Thoracic aorta (tissue), 2 donors: ENCODE results near the gene TDRD7. TPM values are rescaled to one million over a fixed set of nuclear protein-coding genes. Genes with fewer than 3 reads are reported as not detected.

Experiments
- ATAC-seq: fragments of 150-250 bp; one replicate; pipeline ENCODE4 v1.8.0; 2017; ENCODE audit warnings: low read depth; ENCODE audit not compliant: insufficient number of reproducible peaks, low FRiP score
- DNase-seq: peaks from one replicate; pipeline ENCODE4 v3.0.0-alpha.2; 2020; ENCODE audit warnings: low spot score
- H3K27ac ChIP-seq, 2 donors: fragments of 200-600 bp; sonication (generic); 1 replicate in 1 of 2; 2 replicates in 1 of 2; pipeline ENCODE4 v1.5.1; 2016; ENCODE audit warnings: mild to moderate bottlenecking in 2 of 2, moderate library complexity in 2 of 2
- H3K27me3 ChIP-seq: fragments of 200-600 bp; sonication (generic); replicated peaks from 2 replicates; pipeline ENCODE4 v1.6.0; 2016; ENCODE audit warnings: mild to moderate bottlenecking; ENCODE audit not compliant: insufficient read depth
- H3K36me3 ChIP-seq: fragments of 200-600 bp; sonication (generic); one replicate; pipeline ENCODE4 v1.5.1; 2016
- H3K4me1 ChIP-seq, 2 donors: fragments of 200-600 bp; sonication (generic); 1 replicate in 1 of 2; 2 replicates in 1 of 2; pipeline versions ENCODE4 v1.5.1 to v1.6.0; 2016; ENCODE audit warnings: low read depth in 2 of 2, mild to moderate bottlenecking in 1 of 2; ENCODE audit not compliant: control insufficient read depth in 1 of 2
- H3K4me3 ChIP-seq: fragments of 200-600 bp; sonication (generic); 2 replicates; pipeline ENCODE4 v1.5.1; 2016; ENCODE audit warnings: mild to moderate bottlenecking
- H3K9me3 ChIP-seq: fragments of 200-600 bp; sonication (generic); 2 replicates; pipeline ENCODE4 v1.5.1; 2016
- CTCF ChIP-seq: fragments of 200-600 bp; sonication (generic); IDR thresholded peaks from one replicate; pipeline ENCODE4 v1.5.1; 2019; ENCODE audit warnings: antibody characterized with exemption
- total RNA-seq, 2 donors: library from RNA; depleted of rRNA; stranded (reverse); fragments of >200 nt; gene quantifications; one replicate each; pipeline versions ENCODE4 v1.1.0 to v1.2.3, GENCODE V29; 2016

The TDRD7 gene
- total RNA-seq, 2 donors from 2014 or later: 13.9 to 16.2 TPM

- ATAC-seq: peak; percentile 56
- TF ChIP-seq CTCF: no peak
- Histone ChIP-seq H3K9me3 (peaks cover 5% of the 10 kb centered on the region), H3K36me3 (peaks cover 28% of the 10 kb centered on the region), H3K4me3 (no peak overlapping the region), H3K4me1 (peaks cover 7 to 22% of the 10 kb centered on the region in 2 donors), H3K27ac (peak overlapping the region; percentile 43 to 66), H3K27me3 (no peaks in the 10 kb centered on the region)
- DNase-seq: no peak
Measured at GRCh38 chr9:97529363-97530076, 117.6 kb downstream of the TDRD7 start.

GRCh38 chr9:97531888-97532376 is 120.0 kb downstream of the TDRD7 start:
- Histone ChIP-seq H3K4me1 (peaks cover 13 to 38% of the 10 kb centered on the region in 2 donors), H3K4me3 (no peak overlapping the region), H3K27ac (no peak overlapping the region), H3K9me3 (peaks cover 5% of the 10 kb centered on the region), H3K36me3 (peaks cover 8% of the 10 kb centered on the region), H3K27me3 (no peaks in the 10 kb centered on the region)
- ATAC-seq: no peak
- DNase-seq: no peak
- no peak for TF ChIP-seq CTCF

GRCh38 chr9:97534185-97534584 is 122.3 kb downstream of the TDRD7 start:
- TF ChIP-seq CTCF: no peak
- no peak for DNase-seq
- Histone ChIP-seq H3K36me3 (peaks cover 11% of the 10 kb centered on the region), H3K27ac (no peak overlapping the region), H3K27me3 (no peaks in the 10 kb centered on the region), H3K4me3 (no peak overlapping the region), H3K9me3 (peaks cover 5% of the 10 kb centered on the region), H3K4me1 (peaks cover 9 to 37% of the 10 kb centered on the region in 2 donors)
- ATAC-seq: no peak

- Histone ChIP-seq H3K9me3 (peaks cover 5% of the 10 kb centered on the region), H3K27ac (peak overlapping the region in 1 of 2 donors; percentile 16), H3K4me3 (no peak overlapping the region), H3K27me3 (no peaks in the 10 kb centered on the region), H3K36me3 (peaks cover 11% of the 10 kb centered on the region), H3K4me1 (peaks cover 6 to 28% of the 10 kb centered on the region in 2 donors)
- TF ChIP-seq CTCF: no peak
- DNase-seq (no peak), ATAC-seq (no peak)
Measured at GRCh38 chr9:97534961-97535594, 123.2 kb downstream of the TDRD7 start.

- H3K4me1 ChIP-seq: peaks cover 6 to 27% of the 10 kb centered on the region in 2 donors
- H3K4me3 ChIP-seq: no peak overlapping the region
- H3K36me3 ChIP-seq: peaks cover 11% of the 10 kb centered on the region
- DNase-seq (no peak), ATAC-seq (no peak)
- H3K9me3 ChIP-seq: peaks cover 5% of the 10 kb centered on the region
- no peaks in the 10 kb centered on the region for H3K27me3 ChIP-seq
- TF ChIP-seq CTCF: no peak
- peak overlapping the region in 1 of 2 donors; percentile 16 for H3K27ac ChIP-seq
Measured at GRCh38 chr9:97535771-97536170, 123.9 kb downstream of the TDRD7 start.
